T-helper 9 cell (primary cell): ENCODE results near the gene MBD3L5.
"Not testable (repeated sequence)": the region's sequence is repeated elsewhere in the genome, so short reads cannot be mapped to it uniquely, and the experiment has no call there.

Experiments used
- DNase-seq: peaks from one replicate; pipeline ENCODE4 v3.0.0-alpha.2; 2020
- total RNA-seq, 2 donors: gene quantifications; one replicate each; lab custom pipeline; 2026; lab: John Stamatoyannopoulos, UW

The MBD3L5 gene
- 0 reads per million in 2 donors for total RNA-seq

- DNase-seq, result not testable (repeated sequence)
Observed at GRCh38 chr19:7030278-7030677, at the start of gene MBD3L5. Gene MBD3L5 (plus strand): TSS chr19:7030578. CDS start chr19:7030612, 34 bp downstream.

GRCh38 chr19:6983448-6983847, 46.9 kb upstream of the MBD3L5 start:
- no peak for DNase-seq

- no peak for DNase-seq
Observed at GRCh38 chr19:6987850-6988249, 42.5 kb upstream of the MBD3L5 start.

GRCh38 chr19:6988257-6988656, 42.1 kb upstream of the MBD3L5 start:
- no peak for DNase-seq

GRCh38 chr19:6995054-6995453, 35.3 kb upstream of the MBD3L5 start:
- no peak for DNase-seq

- no peak for DNase-seq
Observed at GRCh38 chr19:6996810-6997209, 33.6 kb upstream of the MBD3L5 start.

GRCh38 chr19:6997679-6998445, 32.5 kb upstream of the MBD3L5 start:
- no peak for DNase-seq

- no peak for DNase-seq
Observed at GRCh38 chr19:6999933-7000332, 30.4 kb upstream of the MBD3L5 start.

- DNase-seq, result no peak
Observed at GRCh38 chr19:7000333-7000732, 30.0 kb upstream of the MBD3L5 start.

GRCh38 chr19:7000816-7001215, 29.6 kb upstream of the MBD3L5 start:
- no peak for DNase-seq

- DNase-seq, result no peak
Observed at GRCh38 chr19:7004313-7004931, 26.0 kb upstream of the MBD3L5 start.

GRCh38 chr19:7006135-7006704, 24.2 kb upstream of the MBD3L5 start:
- DNase-seq, result no peak

- no peak for DNase-seq
Observed at GRCh38 chr19:7007859-7008258, 22.5 kb upstream of the MBD3L5 start.

- no peak for DNase-seq
Observed at GRCh38 chr19:7010722-7011593, 19.4 kb upstream of the MBD3L5 start.

GRCh38 chr19:7013678-7014077, 16.7 kb upstream of the MBD3L5 start:
- no peak for DNase-seq

- DNase-seq, result no peak
Observed at GRCh38 chr19:7018828-7019227, 11.6 kb upstream of the MBD3L5 start.

- DNase-seq, result not testable (repeated sequence)
Observed at GRCh38 chr19:7021331-7021730, 9.0 kb upstream of the MBD3L5 start, which contains the start of gene MBD3L2B. Gene MBD3L2B (minus strand): TSS chr19:7021431. CDS start chr19:7021397, 34 bp downstream.

GRCh38 chr19:7028790-7029189, 1.6 kb upstream of the MBD3L5 start:
- not testable (repeated sequence) for DNase-seq

GRCh38 chr19:7040079-7040478, 9.7 kb downstream of the MBD3L5 start, which contains the start of gene MBD3L4:
Gene MBD3L4 (minus strand): TSS chr19:7040179. CDS start chr19:7040144, 35 bp downstream.
- not testable (repeated sequence) for DNase-seq

GRCh38 chr19:7041563-7041962, 11.2 kb downstream of the MBD3L5 start:
- not testable (repeated sequence) for DNase-seq

GRCh38 chr19:7049021-7049420, 18.6 kb downstream of the MBD3L5 start, which contains the start of gene MBD3L2:
Gene MBD3L2 (plus strand): TSS chr19:7049321. CDS start chr19:7049374, 53 bp downstream.
- not testable (repeated sequence) for DNase-seq

- DNase-seq, result not testable (repeated sequence)
Observed at GRCh38 chr19:7051421-7051820, 21.0 kb downstream of the MBD3L5 start.
